ENCODE results near the gene NELFA.
"Not testable (repeated sequence)": the region's sequence is repeated elsewhere in the genome, so short reads cannot be mapped to it uniquely, and the experiment has no call there.

Gene NELFA

GRCh38 chr4:1996866-1997611 is 11.7 kb downstream of the NELFA start:
- H3K27ac ChIP-seq (ENCODE audit: insufficient read depth, low read length, poor library complexity, severe bottlenecking): no peak overlapping the region
- H3K4me3 ChIP-seq (ENCODE audit: insufficient read depth, low read depth, low read length, poor library complexity, severe bottlenecking): no peak overlapping the region
- no peaks in the 10 kb centered on the region for H3K9me3 ChIP-seq (ENCODE audit: control insufficient read depth, low read length)
- DNase-seq: no peak
- no peaks in the 10 kb centered on the region for H3K4me1 ChIP-seq (ENCODE audit: control insufficient read depth, insufficient read depth, low read length, poor library complexity, severe bottlenecking)
- no peaks in the 10 kb centered on the region for H3K36me3 ChIP-seq (ENCODE audit: control insufficient read depth, insufficient read depth, low read length)
- H3K27me3 ChIP-seq (replicated peaks; ENCODE audit: control insufficient read depth, insufficient read depth, low read length, poor library complexity, severe bottlenecking): no peaks in the 10 kb centered on the region

GRCh38 chr4:1994938-1995337 is 13.8 kb downstream of the NELFA start:
- no peak overlapping the region for H3K4me3 ChIP-seq (ENCODE audit: insufficient read depth, low read depth, low read length, poor library complexity, severe bottlenecking)
- no peaks in the 10 kb centered on the region for H3K4me1 ChIP-seq (ENCODE audit: control insufficient read depth, insufficient read depth, low read length, poor library complexity, severe bottlenecking)
- no peak for DNase-seq
- H3K36me3 ChIP-seq (ENCODE audit: control insufficient read depth, insufficient read depth, low read length): peaks cover 18% of the 10 kb centered on the region
- H3K9me3 ChIP-seq (ENCODE audit: control insufficient read depth, low read length): no peaks in the 10 kb centered on the region
- H3K27ac ChIP-seq (ENCODE audit: insufficient read depth, low read length, poor library complexity, severe bottlenecking): no peak overlapping the region
- H3K27me3 ChIP-seq (replicated peaks; ENCODE audit: control insufficient read depth, insufficient read depth, low read length, poor library complexity, severe bottlenecking): no peaks in the 10 kb centered on the region

- DNase-seq: not testable (repeated sequence)
- H3K36me3 ChIP-seq (ENCODE audit: control insufficient read depth, insufficient read depth, low read length): peaks cover 27% of the 10 kb centered on the region
Measured at GRCh38 chr4:1993718-1994516, 14.9 kb downstream of the NELFA start.

DNA sequence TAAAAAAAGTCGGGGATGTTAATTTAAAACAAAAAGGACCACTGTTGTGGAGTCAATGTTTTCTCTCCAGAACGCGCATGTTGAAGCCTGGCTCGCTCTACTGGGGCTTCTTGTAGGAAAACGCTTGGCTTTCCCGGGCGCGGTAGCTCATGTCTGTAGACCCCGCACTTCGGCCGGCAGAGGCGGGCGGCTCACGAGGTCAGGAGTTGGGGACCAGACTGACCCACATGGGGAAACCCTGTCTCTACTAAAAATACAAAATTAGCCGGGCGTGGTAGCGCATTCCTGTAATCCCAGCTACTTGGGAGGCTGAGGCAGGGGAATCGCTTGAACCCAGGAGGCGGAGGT is 15.6 kb downstream of the NELFA start:
- Histone ChIP-seq H3K4me1 (ENCODE audit: control insufficient read depth, insufficient read depth, low read length, poor library complexity, severe bottlenecking) (no peaks in the 10 kb centered on the region), H3K4me3 (ENCODE audit: insufficient read depth, low read depth, low read length, poor library complexity, severe bottlenecking) (no peak overlapping the region), H3K36me3 (ENCODE audit: control insufficient read depth, insufficient read depth, low read length) (peaks cover 34% of the 10 kb centered on the region), H3K9me3 (ENCODE audit: control insufficient read depth, low read length) (no peaks in the 10 kb centered on the region), H3K27ac (ENCODE audit: insufficient read depth, low read length, poor library complexity, severe bottlenecking) (no peak overlapping the region), H3K27me3 (replicated peaks; ENCODE audit: control insufficient read depth, insufficient read depth, low read length, poor library complexity, severe bottlenecking) (no peaks in the 10 kb centered on the region)
- DNase-seq: no peak

More at GRCh38 chr4:1993718-1994516, 14.9 kb downstream of the NELFA start:
- H3K27ac ChIP-seq (ENCODE audit: insufficient read depth, low read length, poor library complexity, severe bottlenecking); H3K9me3 ChIP-seq (ENCODE audit: control insufficient read depth, low read length); H3K27me3 ChIP-seq (replicated peaks; ENCODE audit: control insufficient read depth, insufficient read depth, low read length, poor library complexity, severe bottlenecking); H3K4me3 ChIP-seq (ENCODE audit: insufficient read depth, low read depth, low read length, poor library complexity, severe bottlenecking); H3K4me1 ChIP-seq (ENCODE audit: control insufficient read depth, insufficient read depth, low read length, poor library complexity, severe bottlenecking): not testable (repeated sequence)

DNA sequence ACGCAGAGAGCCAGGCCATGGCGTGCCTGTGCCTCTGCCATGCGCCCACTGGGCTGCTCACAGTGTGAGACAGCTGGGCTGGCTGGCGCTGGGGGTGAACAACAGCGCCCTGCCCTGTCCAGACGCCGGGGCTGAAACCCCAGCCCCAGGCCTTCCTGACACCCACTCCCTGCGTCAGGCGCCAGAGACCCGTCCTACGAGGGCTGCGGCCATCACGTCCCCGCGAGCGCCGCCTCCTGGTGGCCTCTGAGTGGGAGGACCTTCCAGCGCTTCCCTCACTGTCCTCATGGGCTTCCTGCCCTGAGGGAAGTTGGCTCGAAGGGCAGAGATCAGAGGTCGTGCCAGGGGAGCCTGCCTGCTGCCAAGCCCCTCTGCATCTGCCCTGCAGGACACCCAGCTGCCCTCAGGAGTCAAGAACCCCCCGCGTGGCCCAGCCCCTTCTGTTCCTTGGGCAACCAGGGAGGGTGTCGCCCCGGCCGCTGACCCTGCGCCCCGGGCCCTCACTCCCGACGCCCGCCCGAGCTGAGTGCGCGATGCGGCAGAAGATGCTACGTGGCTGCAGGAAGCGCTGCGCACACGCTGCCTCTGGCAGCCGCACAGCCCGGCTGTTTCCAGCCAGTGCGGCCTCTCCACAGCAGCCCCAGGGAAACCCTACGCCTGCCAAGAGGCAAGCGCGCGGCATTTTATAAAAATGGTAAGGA is 16.2 kb downstream of the NELFA start:
- Histone ChIP-seq H3K27me3 (replicated peaks; ENCODE audit: control insufficient read depth, insufficient read depth, low read length, poor library complexity, severe bottlenecking) (no peaks in the 10 kb centered on the region), H3K9me3 (ENCODE audit: control insufficient read depth, low read length) (no peaks in the 10 kb centered on the region), H3K4me3 (ENCODE audit: insufficient read depth, low read depth, low read length, poor library complexity, severe bottlenecking) (no peak overlapping the region), H3K36me3 (ENCODE audit: control insufficient read depth, insufficient read depth, low read length) (peaks cover 39% of the 10 kb centered on the region), H3K4me1 (ENCODE audit: control insufficient read depth, insufficient read depth, low read length, poor library complexity, severe bottlenecking) (no peaks in the 10 kb centered on the region), H3K27ac (ENCODE audit: insufficient read depth, low read length, poor library complexity, severe bottlenecking) (no peak overlapping the region)
- no peak for DNase-seq

DNA sequence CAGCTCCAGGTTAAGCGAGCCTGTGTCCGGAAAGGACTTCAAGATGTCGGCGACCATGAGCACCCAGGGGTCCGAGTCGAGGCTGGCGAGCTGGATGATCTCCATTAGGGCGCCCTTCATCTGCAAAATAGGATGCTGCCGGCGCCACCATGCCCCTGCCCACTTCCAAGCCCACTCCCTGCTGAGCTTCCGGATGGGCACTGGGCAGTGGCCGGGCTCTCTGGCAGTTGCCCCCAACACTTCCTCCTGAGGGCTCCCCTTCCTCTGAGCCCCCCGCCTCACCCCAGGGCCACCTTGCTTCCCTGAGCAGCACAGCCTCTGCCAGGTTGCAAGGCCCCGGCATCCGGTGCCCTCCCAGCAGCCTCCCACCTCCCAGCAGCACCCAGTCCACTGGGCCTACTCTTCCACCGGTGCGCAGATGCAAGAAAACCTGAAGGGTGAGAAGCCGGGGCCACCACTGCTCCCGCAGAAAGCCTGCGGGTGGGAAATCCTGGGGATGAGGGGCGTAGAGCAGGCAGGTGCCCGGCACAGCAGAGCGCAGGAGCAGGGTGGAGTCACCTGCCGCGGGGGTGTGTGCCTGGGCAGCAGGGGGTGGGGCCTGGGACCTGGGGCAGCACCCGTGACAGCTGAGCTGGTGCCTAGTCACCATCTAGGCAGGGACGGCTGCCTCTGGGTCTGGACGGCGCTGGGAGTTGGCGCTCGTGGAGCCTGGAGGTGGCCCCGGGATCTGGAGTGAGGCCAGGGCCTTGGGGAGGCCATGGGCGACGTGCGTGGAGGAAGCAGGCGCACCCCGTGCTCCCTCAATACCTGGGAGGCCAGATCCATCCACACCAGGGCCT is 17.0 kb downstream of the NELFA start:
- no peaks in the 10 kb centered on the region for H3K9me3 ChIP-seq (ENCODE audit: control insufficient read depth, low read length)
- no peaks in the 10 kb centered on the region for H3K27me3 ChIP-seq (replicated peaks; ENCODE audit: control insufficient read depth, insufficient read depth, low read length, poor library complexity, severe bottlenecking)
- peaks cover 47% of the 10 kb centered on the region for H3K36me3 ChIP-seq (ENCODE audit: control insufficient read depth, insufficient read depth, low read length)
- H3K27ac ChIP-seq (ENCODE audit: insufficient read depth, low read length, poor library complexity, severe bottlenecking): no peak overlapping the region
- H3K4me1 ChIP-seq (ENCODE audit: control insufficient read depth, insufficient read depth, low read length, poor library complexity, severe bottlenecking): no peaks in the 10 kb centered on the region
- no peak overlapping the region for H3K4me3 ChIP-seq (ENCODE audit: insufficient read depth, low read depth, low read length, poor library complexity, severe bottlenecking)
- DNase-seq: no peak

- Histone ChIP-seq H3K4me1 (ENCODE audit: control insufficient read depth, insufficient read depth, low read length, poor library complexity, severe bottlenecking) (no peaks in the 10 kb centered on the region), H3K9me3 (ENCODE audit: control insufficient read depth, low read length) (no peaks in the 10 kb centered on the region), H3K36me3 (ENCODE audit: control insufficient read depth, insufficient read depth, low read length) (peaks cover 55% of the 10 kb centered on the region), H3K27ac (ENCODE audit: insufficient read depth, low read length, poor library complexity, severe bottlenecking) (no peak overlapping the region), H3K27me3 (replicated peaks; ENCODE audit: control insufficient read depth, insufficient read depth, low read length, poor library complexity, severe bottlenecking) (no peaks in the 10 kb centered on the region), H3K4me3 (ENCODE audit: insufficient read depth, low read depth, low read length, poor library complexity, severe bottlenecking) (no peak overlapping the region)
- no peak for DNase-seq
Measured at GRCh38 chr4:1991087-1991486, 17.7 kb downstream of the NELFA start.

DNA sequence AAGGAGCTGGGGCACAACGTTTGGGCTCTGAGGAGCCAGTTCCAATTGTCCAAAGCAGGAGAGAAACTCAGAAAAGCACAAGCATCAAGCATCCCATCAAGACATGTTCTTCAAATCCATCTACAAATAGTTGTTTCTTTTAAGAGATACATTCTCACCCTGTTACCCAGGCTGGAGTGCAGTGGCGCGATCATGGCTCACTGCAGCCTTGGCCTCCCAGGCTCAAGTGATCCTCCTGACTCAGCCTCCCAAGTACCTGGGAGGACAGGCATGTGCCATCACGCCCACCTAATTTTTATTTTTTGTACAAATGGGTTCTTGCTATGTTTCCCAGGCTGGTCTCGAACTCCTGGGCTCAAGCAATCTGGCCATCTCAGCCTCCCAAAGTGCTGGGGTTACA is 18.1 kb downstream of the NELFA start:
- no peak for DNase-seq
- H3K9me3 ChIP-seq (ENCODE audit: control insufficient read depth, low read length): no peaks in the 10 kb centered on the region
- no peaks in the 10 kb centered on the region for H3K4me1 ChIP-seq (ENCODE audit: control insufficient read depth, insufficient read depth, low read length, poor library complexity, severe bottlenecking)
- peaks cover 59% of the 10 kb centered on the region for H3K36me3 ChIP-seq (ENCODE audit: control insufficient read depth, insufficient read depth, low read length)
- H3K4me3 ChIP-seq (ENCODE audit: insufficient read depth, low read depth, low read length, poor library complexity, severe bottlenecking): no peak overlapping the region
- no peak overlapping the region for H3K27ac ChIP-seq (ENCODE audit: insufficient read depth, low read length, poor library complexity, severe bottlenecking)
- H3K27me3 ChIP-seq (replicated peaks; ENCODE audit: control insufficient read depth, insufficient read depth, low read length, poor library complexity, severe bottlenecking): no peaks in the 10 kb centered on the region

DNA sequence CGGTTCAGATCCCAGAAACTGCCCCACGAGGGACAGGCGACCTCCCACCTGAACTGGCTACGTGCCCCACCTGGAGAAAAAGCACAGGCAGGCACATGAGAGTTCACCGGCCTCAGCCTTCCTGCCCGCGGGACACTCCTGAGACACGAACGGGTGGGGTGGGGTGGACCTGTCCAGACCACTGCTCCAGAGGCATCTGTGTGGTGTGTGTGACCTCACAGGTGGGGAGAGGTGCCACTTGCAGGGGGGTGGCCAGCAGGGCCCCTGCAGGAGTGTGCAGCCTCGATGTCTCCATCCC is 18.5 kb downstream of the NELFA start:
- Histone ChIP-seq H3K27ac (ENCODE audit: insufficient read depth, low read length, poor library complexity, severe bottlenecking) (no peak overlapping the region), H3K4me1 (ENCODE audit: control insufficient read depth, insufficient read depth, low read length, poor library complexity, severe bottlenecking) (no peaks in the 10 kb centered on the region), H3K36me3 (ENCODE audit: control insufficient read depth, insufficient read depth, low read length) (peaks cover 62% of the 10 kb centered on the region), H3K9me3 (ENCODE audit: control insufficient read depth, low read length) (no peaks in the 10 kb centered on the region), H3K27me3 (replicated peaks; ENCODE audit: control insufficient read depth, insufficient read depth, low read length, poor library complexity, severe bottlenecking) (no peaks in the 10 kb centered on the region), H3K4me3 (ENCODE audit: insufficient read depth, low read depth, low read length, poor library complexity, severe bottlenecking) (no peak overlapping the region)
- DNase-seq: no peak

All from effector memory CD4-positive, alpha-beta T cell (primary cell).